Smooth muscle cell (in vitro differentiated cells): ENCODE data around the gene SPRR2F. TPM values are rescaled to one million over a fixed set of nuclear protein-coding genes. Genes with fewer than 3 reads are reported as not detected.

Experiments
- DNase-seq: peaks from one replicate; lab custom pipeline; 2025; ENCODE audit not compliant: unreplicated experiment; lab: John Stamatoyannopoulos, UW
- H2AFZ ChIP-seq: fragments of 200-600 bp; sonication (generic); 2 replicates; pipeline ENCODE4 v1.6.0; 2016; ENCODE audit warnings: antibody characterized with exemption, low read depth, mild to moderate bottlenecking
- H3F3A ChIP-seq: fragments of 200-600 bp; sonication (generic); 2 replicates; pipeline ENCODE4 v1.6.0; 2017; ENCODE audit warnings: antibody characterized with exemption, low read depth
- H3K27ac ChIP-seq: fragments of 200-600 bp; sonication (generic); 2 replicates; pipeline ENCODE4 v1.5.1; 2016; ENCODE audit warnings: low read depth, mild to moderate bottlenecking
- H3K27me3 ChIP-seq: fragments of 200-600 bp; sonication (generic); 2 replicates; pipeline ENCODE4 v1.6.1; 2016; ENCODE audit warnings: low read depth, mild to moderate bottlenecking
- H3K36me3 ChIP-seq: fragments of 200-600 bp; sonication (generic); 2 replicates; pipeline ENCODE4 v1.5.1; 2016; ENCODE audit warnings: low read depth
- H3K4me1 ChIP-seq: fragments of 200-600 bp; sonication (generic); 2 replicates; pipeline ENCODE4 v1.5.1; 2016; ENCODE audit warnings: low read depth
- H3K4me2 ChIP-seq: fragments of 200-600 bp; sonication (generic); 2 replicates; pipeline ENCODE4 v1.6.0; 2016; ENCODE audit warnings: mild to moderate bottlenecking
- H3K4me3 ChIP-seq: fragments of 200-600 bp; sonication (generic); 2 replicates; pipeline ENCODE4 v1.5.1; 2016; ENCODE audit warnings: mild to moderate bottlenecking
- H3K79me2 ChIP-seq: fragments of 200-600 bp; sonication (generic); 2 replicates; pipeline ENCODE4 v1.6.0; 2016; ENCODE audit warnings: low read depth, mild to moderate bottlenecking
- H3K9ac ChIP-seq: fragments of 200-600 bp; sonication (generic); 2 replicates; pipeline ENCODE4 v1.6.0; 2016; ENCODE audit warnings: low read depth
- H3K9me3 ChIP-seq: fragments of 200-600 bp; sonication (generic); replicated peaks from 2 replicates; pipeline ENCODE4 v1.5.1; 2016; ENCODE audit warnings: low read depth
- H4K20me1 ChIP-seq: fragments of 200-600 bp; sonication (generic); 2 replicates; pipeline ENCODE4 v1.6.0; 2016; ENCODE audit warnings: low read depth
- WGBS: methylation state at CpG from one replicate; pipeline ENCODE4 v1.1.7; 2016; ENCODE audit warnings: low lambda C conversion rate; 5-methylcytosine and 5-hydroxymethylcytosine counted together
- polyA plus RNA-seq: library from polyadenylated mRNA; unstranded; fragments of >200 nt; fragmentation: Nextera tagmentation; extraction: Ambion mirVana; gene quantifications from 2 replicates; pipeline ENCODE4 v1.2.1, GENCODE V29; 2016
- total RNA-seq: library from RNA; depleted of rRNA; stranded (reverse); fragments of >200 nt; gene quantifications from 2 replicates; pipeline ENCODE4 v1.2.3, GENCODE V29; 2014
- TF ChIP-seq, protein P1 (sequence below): fragments of 200-600 bp; sonication (generic); IDR thresholded peaks from 2 replicates; pipeline ENCODE4 v1.5.1; 2017; ENCODE audit warnings: borderline replicate concordance, mild to moderate bottlenecking, antibody characterized with exemption; ENCODE audit not compliant: insufficient read depth, poor library complexity, severe bottlenecking

SPRR2F gene, protein sequence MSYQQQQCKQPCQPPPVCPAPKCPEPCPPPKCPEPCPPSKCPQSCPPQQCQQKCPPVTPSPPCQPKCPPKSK
- total RNA-seq (not detected in 2 replicates), polyA plus RNA-seq (not detected in 2 replicates)

DNA sequence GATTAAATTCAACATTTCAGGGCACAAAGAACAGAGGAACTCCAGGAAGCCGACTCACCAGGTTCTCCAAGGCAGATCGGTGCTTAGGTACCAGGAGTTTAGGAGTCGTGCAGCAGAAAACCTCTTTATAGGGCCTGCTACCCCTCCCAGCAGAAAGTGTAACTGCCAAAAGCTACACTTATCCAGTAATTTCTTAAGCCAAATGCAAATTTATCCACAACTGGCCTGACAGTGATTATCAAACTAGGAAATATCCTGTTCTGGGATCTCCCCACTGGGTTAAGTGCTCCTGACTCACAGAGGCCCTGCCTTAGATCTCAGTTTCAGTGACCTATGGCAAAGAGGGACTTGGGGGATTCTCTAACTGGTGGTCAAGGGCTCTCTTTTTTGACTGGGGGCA, at the start of gene SPRR2F:
Gene SPRR2F (minus strand): TSS at position 101 of the 400 bp plus-strand sequence. CDS start 783 bp downstream, outside the sequence.
- Histone ChIP-seq H3K4me3 (no peak within 1 kb of the TSS), H3F3A (no peaks in the 10 kb centered on the region), H3K27me3 (no peaks in the 10 kb centered on the region), H4K20me1 (no peaks in the 10 kb centered on the region), H3K9ac (no peak within 1 kb of the TSS), H3K27ac (no peak within 1 kb of the TSS), H3K36me3 (no peaks in the 10 kb centered on the region), H3K4me2 (no peak within 1 kb of the TSS), H3K9me3 (no peaks in the 10 kb centered on the region), H3K4me1 (no peaks in the 10 kb centered on the region), H2AFZ (no peak within 1 kb of the TSS), H3K79me2 (no peaks in the 10 kb centered on the region)
- TF ChIP-seq, protein P1, sequence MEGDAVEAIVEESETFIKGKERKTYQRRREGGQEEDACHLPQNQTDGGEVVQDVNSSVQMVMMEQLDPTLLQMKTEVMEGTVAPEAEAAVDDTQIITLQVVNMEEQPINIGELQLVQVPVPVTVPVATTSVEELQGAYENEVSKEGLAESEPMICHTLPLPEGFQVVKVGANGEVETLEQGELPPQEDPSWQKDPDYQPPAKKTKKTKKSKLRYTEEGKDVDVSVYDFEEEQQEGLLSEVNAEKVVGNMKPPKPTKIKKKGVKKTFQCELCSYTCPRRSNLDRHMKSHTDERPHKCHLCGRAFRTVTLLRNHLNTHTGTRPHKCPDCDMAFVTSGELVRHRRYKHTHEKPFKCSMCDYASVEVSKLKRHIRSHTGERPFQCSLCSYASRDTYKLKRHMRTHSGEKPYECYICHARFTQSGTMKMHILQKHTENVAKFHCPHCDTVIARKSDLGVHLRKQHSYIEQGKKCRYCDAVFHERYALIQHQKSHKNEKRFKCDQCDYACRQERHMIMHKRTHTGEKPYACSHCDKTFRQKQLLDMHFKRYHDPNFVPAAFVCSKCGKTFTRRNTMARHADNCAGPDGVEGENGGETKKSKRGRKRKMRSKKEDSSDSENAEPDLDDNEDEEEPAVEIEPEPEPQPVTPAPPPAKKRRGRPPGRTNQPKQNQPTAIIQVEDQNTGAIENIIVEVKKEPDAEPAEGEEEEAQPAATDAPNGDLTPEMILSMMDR, result no peak
- WGBS, result 79% methylated on average over 3 of the region's 3 CpGs
- no peak for DNase-seq

DNA sequence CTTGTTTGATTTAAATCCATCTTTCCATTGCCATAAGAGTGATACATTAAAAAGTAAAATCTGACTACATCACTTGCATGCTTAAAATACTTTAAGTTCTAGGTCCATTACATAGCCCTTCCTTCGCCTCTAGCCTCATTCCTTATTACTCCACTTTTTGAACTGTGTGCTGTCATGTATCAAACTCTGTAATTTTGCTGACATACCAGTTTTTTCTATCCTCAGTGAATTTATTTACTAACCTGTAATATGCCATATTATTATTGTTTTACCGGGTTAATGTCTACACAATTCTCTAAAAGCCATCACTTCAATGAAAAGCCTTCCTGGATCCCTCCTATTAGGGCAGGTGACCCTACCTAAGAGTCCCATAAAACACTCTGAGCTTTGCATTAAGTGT, 42.2 kb upstream of the SPRR2F start:
- 78% methylated on average over 2 of the region's 2 CpGs for WGBS
- TF ChIP-seq, protein P1, result no peak
- Histone ChIP-seq H3K27ac (no peak overlapping the region), H4K20me1 (no peaks in the 10 kb centered on the region), H3K79me2 (no peaks in the 10 kb centered on the region), H3K4me3 (no peak overlapping the region), H3K4me1 (no peaks in the 10 kb centered on the region), H2AFZ (no peak overlapping the region), H3K27me3 (no peaks in the 10 kb centered on the region), H3K9me3 (no peaks in the 10 kb centered on the region), H3F3A (no peaks in the 10 kb centered on the region), H3K36me3 (no peaks in the 10 kb centered on the region), H3K4me2 (no peak overlapping the region), H3K9ac (no peak overlapping the region)
- no peak for DNase-seq

DNA sequence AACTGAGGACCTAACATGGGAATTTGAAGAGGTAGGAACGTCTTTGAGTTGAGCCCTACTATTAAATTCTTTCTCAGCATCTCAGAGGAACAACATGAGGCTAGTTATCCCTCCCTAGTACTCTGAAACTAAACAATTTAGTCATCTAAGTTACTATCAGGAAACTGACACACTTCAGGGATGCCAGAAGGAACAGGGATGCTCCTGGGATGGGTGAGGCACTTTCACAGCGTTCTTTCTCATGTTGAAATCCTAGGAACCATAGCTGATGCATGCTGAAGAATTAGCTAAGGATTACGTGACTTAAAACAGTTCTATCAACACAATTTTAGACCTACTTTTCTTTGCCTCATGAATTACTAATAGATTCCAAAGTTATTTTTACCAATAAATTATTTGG, 39.2 kb upstream of the SPRR2F start:
- no peak for DNase-seq
- TF ChIP-seq, protein P1, result no peak
- Histone ChIP-seq H2AFZ (no peak overlapping the region), H3K9me3 (no peaks in the 10 kb centered on the region), H3F3A (no peaks in the 10 kb centered on the region), H3K4me2 (no peak overlapping the region), H3K36me3 (no peaks in the 10 kb centered on the region), H3K4me1 (no peaks in the 10 kb centered on the region), H3K79me2 (no peaks in the 10 kb centered on the region), H3K27ac (no peak overlapping the region), H3K4me3 (no peak overlapping the region), H4K20me1 (no peaks in the 10 kb centered on the region), H3K9ac (no peak overlapping the region), H3K27me3 (no peaks in the 10 kb centered on the region)
- 52% methylated on average over 3 of the region's 3 CpGs for WGBS

DNA sequence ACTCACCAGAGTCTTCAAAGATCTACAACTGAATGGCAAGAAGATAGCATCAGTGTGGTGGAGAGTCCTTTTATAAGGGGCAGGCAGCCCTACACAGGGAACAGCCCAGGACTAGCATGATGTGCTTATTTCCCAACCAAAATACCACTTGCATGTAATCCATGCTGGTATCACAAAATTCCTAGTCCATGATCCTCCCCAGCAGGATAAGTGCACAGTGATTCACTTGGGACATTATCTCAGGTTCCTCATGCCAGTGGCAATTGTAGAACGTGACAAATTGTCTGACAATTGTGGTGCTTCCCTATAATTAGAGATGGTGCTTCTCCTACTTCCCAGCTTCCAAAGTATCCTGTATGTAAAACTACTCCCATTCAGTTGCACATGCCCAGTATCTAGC, 37.5 kb upstream of the SPRR2F start, which contains the start of gene SPRR2G:
Gene SPRR2G (minus strand): TSS at position 45 of the 400 bp plus-strand sequence. CDS start 780 bp downstream, outside the sequence.
- Histone ChIP-seq H3K4me1 (no peaks in the 10 kb centered on the region), H3K27me3 (no peaks in the 10 kb centered on the region), H3K36me3 (no peaks in the 10 kb centered on the region), H4K20me1 (no peaks in the 10 kb centered on the region), H3F3A (no peaks in the 10 kb centered on the region), H3K4me3 (no peak within 1 kb of the TSS), H3K9me3 (no peaks in the 10 kb centered on the region), H3K79me2 (no peaks in the 10 kb centered on the region), H3K27ac (no peak within 1 kb of the TSS), H3K4me2 (no peak within 1 kb of the TSS), H2AFZ (no peak within 1 kb of the TSS), H3K9ac (no peak within 1 kb of the TSS)
- no peak for DNase-seq
- TF ChIP-seq, protein P1, result no peak
- WGBS, result 58% methylated on average over 1 of the region's 1 CpG
